Ovary (tissue), 10 donors: ENCODE measurements around the gene SON. TPM values are rescaled to one million over a fixed set of nuclear protein-coding genes. Genes with fewer than 3 reads are reported as not detected.

Experiments used
- DNase-seq, 5 donors: peaks; one replicate each; pipeline ENCODE4 v3.0.0-alpha.2; 2019 to 2020
- H3K27ac ChIP-seq, 2 donors: fragments of 200-600 bp; one replicate each; pipeline versions ENCODE4 v1.5.1 to v1.8.0; 2019 to 2022
- H3K27me3 ChIP-seq: fragments of 200-600 bp; one replicate; pipeline ENCODE4 v1.8.0; 2022
- H3K36me3 ChIP-seq: fragments of 200-600 bp; sonication (generic); one replicate; pipeline ENCODE4 v1.5.1; 2019
- H3K4me1 ChIP-seq: one replicate; pipeline ENCODE4 v1.8.1; 2013; ENCODE audit warnings: mild to moderate bottlenecking, moderate library complexity; ENCODE audit not compliant: insufficient read depth
- H3K4me3 ChIP-seq: fragments of 200-600 bp; sonication (generic); one replicate; pipeline ENCODE4 v1.5.1; 2017
- H3K9me3 ChIP-seq, 2 donors: fragments of 200-600 bp in 1 of 2; sonication (generic) in 1 of 2; one replicate each; pipeline versions ENCODE4 v1.5.1 to v1.8.1; 2013 to 2019; ENCODE audit warnings: mild to moderate bottlenecking in 1 of 2, moderate library complexity in 1 of 2
- EP300 ChIP-seq: sonication (generic); formaldehyde crosslinking; IDR thresholded peaks from one replicate; pipeline ENCODE4 v1.6.1; 2017; ENCODE audit warnings: antibody characterized with exemption
- POLR2A ChIP-seq: fragments of 450-650 bp; IDR thresholded peaks from one replicate; pipeline ENCODE4 v1.6.1; 2017; ENCODE audit warnings: antibody characterized with exemption, mild to moderate bottlenecking, moderate library complexity
- WGBS, 3 donors: extraction: QIAGEN DNeasy Blood & Tissue Kit in 1 of 3; methylation state at CpG; one replicate each; pipeline versions ENCODE4 v1.1.5 to v1.1.7; 2013 to 2017; 5-methylcytosine and 5-hydroxymethylcytosine counted together
- intact Hi-C, 4 donors: fragments of 100-400 bp; cut with DNase I; formaldehyde crosslinking; loops; one replicate each; pipeline versions ENCODE4 v1.11.0 to v1.15.1; 2022 to 2023
- long read RNA-seq, 3 donors: library from polyadenylated mRNA in 2 of 3; unstranded in 2 of 3; transcript quantifications; one replicate each; pipeline ENCODE4 v2.0.0 and lab custom pipeline, GENCODE V29; 2021 to 2026
- polyA plus RNA-seq, 2 donors: library from polyadenylated mRNA; stranded (reverse); fragments of 200-250 nt in 1 of 2; fragments of 350-450 nt in 1 of 2; fragmentation: Illumina TruSeq in 1 of 2; extraction: RNeasy Lipid Tissue Mini Kit (QIAGEN cat#74804) in 1 of 2; gene quantifications; one replicate each; pipeline ENCODE4 v1.2.3, GENCODE V29; 2013 to 2014
- total RNA-seq, 7 donors: library from RNA; depleted of rRNA in 2 of 7; stranded (reverse); fragments of >200 nt in 2 of 7; fragmentation: NEBNext Ultra II Directional in 3 of 7; extraction: Animal tissue kit (Norgen Biotek cat#: 25700) in 3 of 7; gene quantifications; one replicate each; pipeline versions ENCODE4 v1.1.0 to v1.2.4, GENCODE V29; 2016 to 2023
- TF ChIP-seq, protein P1 (sequence below), 3 donors: fragments of 450-650 bp in 2 of 3; fragments of 200-600 bp in 1 of 3; IDR thresholded peaks; one replicate each; pipeline versions ENCODE4 v1.5.1 to v1.8.0; 2016 to 2022; ENCODE audit warnings: antibody characterized with exemption in 3 of 3, mild to moderate bottlenecking in 1 of 3
- donor health status: DM: no; HTN: no; CAD: no; lungs with moderate emphysema.
- donor health status: DM: no; HTN: no; CAD: no.
- donor health status: Bipolar disorder and iron deficiency.
- donor health status: DM: yes; HTN: yes; CAD: no.
- donor health status: DM: no; HTN: no; CAD: no.
- donor health status: DM: yes; HTN: yes; CAD: no.

The SON gene, protein sequence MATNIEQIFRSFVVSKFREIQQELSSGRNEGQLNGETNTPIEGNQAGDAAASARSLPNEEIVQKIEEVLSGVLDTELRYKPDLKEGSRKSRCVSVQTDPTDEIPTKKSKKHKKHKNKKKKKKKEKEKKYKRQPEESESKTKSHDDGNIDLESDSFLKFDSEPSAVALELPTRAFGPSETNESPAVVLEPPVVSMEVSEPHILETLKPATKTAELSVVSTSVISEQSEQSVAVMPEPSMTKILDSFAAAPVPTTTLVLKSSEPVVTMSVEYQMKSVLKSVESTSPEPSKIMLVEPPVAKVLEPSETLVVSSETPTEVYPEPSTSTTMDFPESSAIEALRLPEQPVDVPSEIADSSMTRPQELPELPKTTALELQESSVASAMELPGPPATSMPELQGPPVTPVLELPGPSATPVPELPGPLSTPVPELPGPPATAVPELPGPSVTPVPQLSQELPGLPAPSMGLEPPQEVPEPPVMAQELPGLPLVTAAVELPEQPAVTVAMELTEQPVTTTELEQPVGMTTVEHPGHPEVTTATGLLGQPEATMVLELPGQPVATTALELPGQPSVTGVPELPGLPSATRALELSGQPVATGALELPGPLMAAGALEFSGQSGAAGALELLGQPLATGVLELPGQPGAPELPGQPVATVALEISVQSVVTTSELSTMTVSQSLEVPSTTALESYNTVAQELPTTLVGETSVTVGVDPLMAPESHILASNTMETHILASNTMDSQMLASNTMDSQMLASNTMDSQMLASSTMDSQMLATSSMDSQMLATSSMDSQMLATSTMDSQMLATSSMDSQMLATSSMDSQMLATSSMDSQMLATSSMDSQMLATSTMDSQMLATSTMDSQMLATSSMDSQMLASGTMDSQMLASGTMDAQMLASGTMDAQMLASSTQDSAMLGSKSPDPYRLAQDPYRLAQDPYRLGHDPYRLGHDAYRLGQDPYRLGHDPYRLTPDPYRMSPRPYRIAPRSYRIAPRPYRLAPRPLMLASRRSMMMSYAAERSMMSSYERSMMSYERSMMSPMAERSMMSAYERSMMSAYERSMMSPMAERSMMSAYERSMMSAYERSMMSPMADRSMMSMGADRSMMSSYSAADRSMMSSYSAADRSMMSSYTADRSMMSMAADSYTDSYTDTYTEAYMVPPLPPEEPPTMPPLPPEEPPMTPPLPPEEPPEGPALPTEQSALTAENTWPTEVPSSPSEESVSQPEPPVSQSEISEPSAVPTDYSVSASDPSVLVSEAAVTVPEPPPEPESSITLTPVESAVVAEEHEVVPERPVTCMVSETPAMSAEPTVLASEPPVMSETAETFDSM (N-terminal part only)
- 100 to 1,000 TPM; 216 to 351 (median 271) TPM for total RNA-seq
- 100 to 1,000 TPM; 107 to 263 TPM for polyA plus RNA-seq
- long read RNA-seq, donor 1, full-length matches to known transcripts: 14 of 122 reads
- long read RNA-seq, donor 1, partial matches to known transcripts: 28 of 122 reads
- long read RNA-seq, donor 1, other reads (novel, unspliced or antisense): 80 of 122 reads
- long read RNA-seq, donor 2, full-length matches to known transcripts: 23 of 247 reads
- long read RNA-seq, donor 2, partial matches to known transcripts: 224 of 247 reads
- long read RNA-seq, donor 2, other reads (novel, unspliced or antisense): 0 of 247 reads
- long read RNA-seq, donor 3, full-length matches to known transcripts: 27 of 140 reads
- long read RNA-seq, donor 3, partial matches to known transcripts: 96 of 140 reads
- long read RNA-seq, donor 3, other reads (novel, unspliced or antisense): 17 of 140 reads

DNA sequence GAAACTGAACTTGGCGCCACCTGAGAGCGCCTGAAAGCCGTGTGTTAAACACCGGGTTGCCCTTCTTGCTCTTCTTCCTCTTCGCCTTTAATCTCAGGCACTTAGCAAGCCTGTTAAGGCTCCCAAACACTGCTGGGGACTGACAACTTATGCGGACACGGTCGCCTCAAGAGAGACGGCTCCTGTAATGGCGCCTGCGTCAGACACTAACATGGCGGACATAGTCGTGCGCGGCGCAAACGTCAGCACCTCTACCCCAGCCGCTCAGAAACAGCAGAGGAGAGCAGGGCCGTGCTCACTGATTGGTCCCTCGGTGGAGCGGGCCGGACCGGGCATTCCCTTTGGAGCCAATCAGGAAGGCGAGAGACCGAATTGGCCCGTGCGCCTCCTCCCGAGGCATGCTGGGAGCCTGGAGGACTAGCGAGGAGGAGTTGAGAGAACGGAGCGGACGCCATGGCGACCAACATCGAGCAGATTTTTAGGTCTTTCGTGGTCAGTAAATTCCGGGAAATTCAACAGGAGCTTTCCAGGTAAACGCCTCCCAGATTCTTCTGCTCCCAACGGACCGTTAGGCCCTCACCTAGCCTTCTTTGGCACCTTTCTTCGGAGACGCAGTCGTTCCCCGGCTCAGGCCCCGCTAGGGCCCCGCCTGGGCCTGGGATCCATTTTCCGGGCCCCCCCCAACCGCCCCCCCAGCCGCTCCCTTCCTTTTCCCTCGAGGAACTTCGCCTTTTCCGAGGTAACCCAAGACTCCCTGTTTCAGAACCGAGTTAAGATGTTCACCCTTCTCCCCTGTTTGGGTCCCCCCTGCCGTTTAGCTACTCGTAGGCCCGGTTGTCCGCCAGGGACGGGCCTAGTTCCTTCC is at the start of gene SON:
SON (plus strand) TSS at position 399 of the 865 bp plus-strand sequence; CDS start at position 454, 55 bp downstream.
- TF ChIP-seq POLR2A: peak; percentile 94
- peak; percentile 51 for TF ChIP-seq EP300
- TF ChIP-seq, protein P1, sequence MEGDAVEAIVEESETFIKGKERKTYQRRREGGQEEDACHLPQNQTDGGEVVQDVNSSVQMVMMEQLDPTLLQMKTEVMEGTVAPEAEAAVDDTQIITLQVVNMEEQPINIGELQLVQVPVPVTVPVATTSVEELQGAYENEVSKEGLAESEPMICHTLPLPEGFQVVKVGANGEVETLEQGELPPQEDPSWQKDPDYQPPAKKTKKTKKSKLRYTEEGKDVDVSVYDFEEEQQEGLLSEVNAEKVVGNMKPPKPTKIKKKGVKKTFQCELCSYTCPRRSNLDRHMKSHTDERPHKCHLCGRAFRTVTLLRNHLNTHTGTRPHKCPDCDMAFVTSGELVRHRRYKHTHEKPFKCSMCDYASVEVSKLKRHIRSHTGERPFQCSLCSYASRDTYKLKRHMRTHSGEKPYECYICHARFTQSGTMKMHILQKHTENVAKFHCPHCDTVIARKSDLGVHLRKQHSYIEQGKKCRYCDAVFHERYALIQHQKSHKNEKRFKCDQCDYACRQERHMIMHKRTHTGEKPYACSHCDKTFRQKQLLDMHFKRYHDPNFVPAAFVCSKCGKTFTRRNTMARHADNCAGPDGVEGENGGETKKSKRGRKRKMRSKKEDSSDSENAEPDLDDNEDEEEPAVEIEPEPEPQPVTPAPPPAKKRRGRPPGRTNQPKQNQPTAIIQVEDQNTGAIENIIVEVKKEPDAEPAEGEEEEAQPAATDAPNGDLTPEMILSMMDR (IDR thresholded peaks at IDR 0.05): no peak
- Histone ChIP-seq H3K9me3 (no peaks in the 10 kb centered on the region), H3K4me1 (peaks cover 5% of the 10 kb centered on the region), H3K36me3 (no peaks in the 10 kb centered on the region), H3K27ac (peak within 1 kb of the TSS; percentile 92 to 94), H3K27me3 (no peaks in the 10 kb centered on the region), H3K4me3 (peak within 1 kb of the TSS; percentile 88)
- peak; percentile 97 to 99 (median 98) for DNase-seq
- intact Hi-C loops: loop anchor here in 1 of 4 donors (5.0 kb wide), 1 partner anchor 99 kb away; the partner anchor contains the start of genes CRYZL1 and ITSN1
- WGBS, 3 donors: 0 to 1% (median 1%) methylated on average over 47 to 56 of the region's 57 CpGs

DNA sequence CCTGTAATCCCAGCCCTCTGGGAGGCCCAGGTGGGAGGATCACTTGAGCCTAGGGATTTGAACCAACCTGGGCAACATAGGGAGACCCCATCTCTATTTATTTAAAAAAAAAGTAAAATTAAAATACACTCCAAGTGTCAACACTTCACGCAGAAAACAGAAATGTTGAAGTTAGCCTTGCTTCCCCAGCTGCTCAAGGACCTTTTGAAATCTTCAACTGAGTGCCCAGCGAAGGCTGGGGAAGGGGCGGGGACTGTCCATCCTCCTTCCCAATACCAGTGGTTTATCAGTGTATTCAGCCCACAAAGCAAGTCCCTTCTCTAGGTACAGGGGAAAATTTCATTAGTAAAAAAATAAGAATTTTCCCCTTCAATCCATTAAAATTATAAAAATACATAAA is 49.1 kb upstream of the SON start:
- no peaks in the 10 kb centered on the region for H3K27me3 ChIP-seq
- H3K9me3 ChIP-seq: no peaks in the 10 kb centered on the region
- DNase-seq: no peak
- no peak overlapping the region for H3K27ac ChIP-seq
- no peaks in the 10 kb centered on the region for H3K36me3 ChIP-seq
- TF ChIP-seq POLR2A: no peak
- TF ChIP-seq EP300: no peak
- TF ChIP-seq, protein P1 (IDR thresholded peaks at IDR 0.05): no peak
- H3K4me1 ChIP-seq: no peaks in the 10 kb centered on the region
- WGBS, 3 donors: 36 to 64% (median 54%) methylated on average over 3 of the region's 3 CpGs
- H3K4me3 ChIP-seq: no peak overlapping the region
- intact Hi-C loops: no loop called here

DNA sequence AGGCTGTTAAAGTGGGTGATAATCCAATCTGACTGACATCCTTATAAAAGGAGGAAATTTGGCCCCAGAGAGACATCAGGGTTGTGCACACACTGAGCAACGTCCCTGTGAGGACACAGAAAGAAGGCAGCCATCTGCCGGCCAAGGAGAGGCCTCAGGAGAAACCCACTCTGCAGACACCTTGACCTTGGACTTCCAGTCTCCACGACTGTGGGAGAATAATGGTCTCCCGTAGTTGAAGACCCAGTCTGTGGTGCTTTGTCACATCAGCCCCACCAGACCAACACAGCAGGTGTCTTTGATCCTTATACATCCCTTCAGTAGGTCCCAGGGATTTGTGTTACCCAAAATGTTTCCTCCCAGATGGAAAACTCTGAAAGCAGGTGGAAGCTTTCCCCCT is 47.1 kb upstream of the SON start:
- 24 to 29% (median 25%) methylated on average over 4 of the region's 4 CpGs for WGBS, 3 donors
- no peak for TF ChIP-seq EP300
- Histone ChIP-seq H3K4me3 (no peak overlapping the region), H3K4me1 (no peaks in the 10 kb centered on the region), H3K9me3 (no peaks in the 10 kb centered on the region), H3K27me3 (no peaks in the 10 kb centered on the region), H3K27ac (no peak overlapping the region), H3K36me3 (no peaks in the 10 kb centered on the region)
- no peak for DNase-seq
- intact Hi-C loops: no loop called here
